NCI-H2227 treated with DMSO at 0.1 percent for 48 hours (cell line): ENCODE measurements around the gene WFDC5.
"Not testable (repeated sequence)": the region's sequence is repeated elsewhere in the genome, so short reads cannot be mapped to it uniquely, and the experiment has no call there.

Source experiments
- DNase-seq: peaks from one replicate; lab custom pipeline; 2025; lab: John Stamatoyannopoulos, UW

WFDC5 gene, protein sequence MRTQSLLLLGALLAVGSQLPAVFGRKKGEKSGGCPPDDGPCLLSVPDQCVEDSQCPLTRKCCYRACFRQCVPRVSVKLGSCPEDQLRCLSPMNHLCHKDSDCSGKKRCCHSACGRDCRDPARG

DNA sequence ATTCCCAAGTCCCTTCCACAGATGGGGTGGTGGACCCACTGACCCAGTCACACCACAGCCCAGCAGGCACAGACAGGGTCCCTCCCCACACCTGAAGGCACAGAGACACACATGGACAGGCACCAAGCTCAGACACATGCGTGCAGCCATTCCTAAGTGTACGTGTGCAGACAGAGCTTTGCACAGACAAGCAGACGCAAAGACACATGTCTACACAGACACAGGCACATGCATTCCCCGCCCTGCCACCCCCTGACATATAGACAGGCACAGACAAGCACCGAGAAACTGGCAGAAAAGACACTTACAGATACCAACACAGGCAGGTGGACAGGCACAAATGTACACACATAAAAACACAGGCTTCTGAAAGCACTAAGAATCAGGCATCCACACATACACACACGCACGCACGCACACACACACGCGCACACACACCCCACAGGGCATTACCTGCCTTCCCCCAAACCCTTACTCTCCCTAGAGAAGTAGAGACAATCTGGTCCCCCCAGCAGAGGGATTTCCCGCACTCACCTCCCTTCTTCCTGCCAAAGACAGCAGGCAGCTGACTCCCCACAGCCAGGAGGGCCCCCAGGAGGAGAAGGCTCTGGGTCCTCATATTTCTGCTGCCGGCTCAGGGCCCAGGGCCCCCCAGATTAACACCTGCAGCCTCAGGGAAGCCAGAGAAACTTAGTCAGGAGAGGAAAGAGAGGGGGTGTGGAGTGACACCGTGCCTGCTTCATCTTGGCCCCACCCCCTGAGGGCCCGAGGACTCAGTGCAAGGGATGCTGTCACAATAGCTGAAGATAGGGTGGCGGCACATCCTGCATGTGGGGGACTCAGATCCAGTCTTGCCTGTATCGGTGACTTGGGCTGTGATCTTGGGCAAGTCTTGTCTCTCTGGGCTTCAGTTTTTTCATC is at the start of gene WFDC5:
Gene WFDC5, minus strand, starts transcription at position 710 of the 921 bp plus-strand sequence. Its CDS starts 91 bp downstream, at position 619.
- DNase-seq: no peak

DNA sequence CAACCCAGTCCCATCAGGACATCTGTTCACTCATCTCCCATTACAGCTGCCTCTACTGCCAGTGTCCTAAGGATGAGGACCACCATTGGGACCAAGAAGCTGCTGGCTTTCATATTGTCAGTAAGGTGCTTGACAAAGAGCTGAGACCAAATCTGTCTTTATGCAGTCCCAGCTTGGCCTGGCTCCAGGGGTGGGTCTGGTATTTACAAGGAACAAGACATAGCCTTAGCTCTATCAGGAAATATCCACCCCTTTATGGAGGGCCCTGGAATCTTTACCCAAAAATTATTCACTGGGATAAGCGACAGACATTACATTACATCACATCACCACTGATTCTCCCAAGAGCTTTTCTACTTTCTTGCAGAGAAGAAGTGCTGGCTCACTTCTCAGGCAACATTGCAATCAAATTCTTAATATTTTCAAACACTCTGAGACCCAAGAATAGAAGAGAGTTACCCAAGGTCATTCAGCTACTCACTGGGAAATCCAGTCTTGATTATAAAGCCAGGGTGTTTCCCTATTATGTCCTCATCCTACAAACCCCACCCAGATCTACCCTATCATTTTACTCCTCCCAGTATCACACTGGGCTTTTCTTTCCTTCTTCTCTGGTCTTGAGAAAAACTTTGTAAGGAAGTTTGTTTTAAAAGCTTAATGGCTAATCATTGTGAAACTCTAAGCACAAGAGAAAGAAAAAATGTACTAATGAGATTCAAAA is 48.3 kb upstream of the WFDC5 start:
- no peak for DNase-seq

DNA sequence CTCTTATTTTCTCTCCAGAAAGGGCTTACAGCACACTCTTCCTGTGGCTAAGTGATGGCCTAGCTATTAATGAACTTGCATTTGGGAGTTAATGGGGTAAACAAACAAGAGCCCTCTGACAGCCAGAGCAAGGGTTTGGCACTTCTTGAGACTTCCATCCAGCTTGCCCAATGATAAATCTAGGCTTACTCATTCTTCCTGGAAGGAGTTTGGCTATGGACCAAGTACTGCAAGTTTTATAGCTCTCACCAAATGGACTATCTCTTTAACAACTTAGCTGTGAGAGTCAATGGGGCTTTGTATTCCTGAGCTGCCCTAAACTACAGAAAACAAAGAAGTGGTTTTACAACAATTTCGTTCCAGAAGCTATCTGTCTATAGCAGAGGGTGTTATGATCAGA is 43.0 kb upstream of the WFDC5 start:
- DNase-seq: no peak

DNA sequence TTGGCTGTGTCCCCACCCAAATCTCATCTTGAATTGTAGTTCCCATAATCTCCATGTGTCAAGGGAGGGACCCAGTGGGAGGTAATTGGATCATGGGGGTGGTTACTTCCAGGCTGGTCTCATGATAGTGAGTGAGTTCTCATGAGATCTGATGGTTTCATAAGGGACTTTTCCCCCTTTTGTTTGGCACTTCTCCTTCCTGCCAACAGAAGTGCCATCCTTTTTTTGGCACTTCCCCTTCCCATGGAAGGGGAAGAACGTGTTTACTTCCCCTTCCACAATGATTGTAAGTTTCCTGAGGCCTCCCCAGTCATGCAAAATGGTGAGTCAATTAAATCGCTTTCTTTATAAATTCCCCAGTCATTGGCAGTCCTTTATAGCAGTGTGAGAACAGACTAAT is 41.7 kb upstream of the WFDC5 start:
- DNase-seq: no peak

DNA sequence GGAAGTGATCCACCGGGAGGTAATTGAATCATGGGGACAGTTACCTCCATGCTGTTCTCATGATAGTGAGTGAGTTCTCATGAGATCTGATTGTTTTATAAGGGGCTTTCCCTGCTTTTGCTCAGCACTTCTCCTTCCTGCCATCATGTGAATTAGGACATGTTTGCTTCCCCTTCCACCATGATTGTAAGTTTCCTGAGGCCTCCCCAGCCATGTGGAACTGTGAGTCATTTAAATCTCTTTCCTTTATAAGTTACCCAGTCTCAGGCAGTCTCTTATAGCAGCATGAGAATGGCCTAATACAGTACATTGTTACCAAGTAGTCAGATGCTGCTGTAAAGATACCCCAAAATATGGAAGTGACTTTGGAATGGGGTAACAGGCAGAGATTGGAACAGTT is 39.8 kb upstream of the WFDC5 start:
- DNase-seq: not testable (repeated sequence)

DNA sequence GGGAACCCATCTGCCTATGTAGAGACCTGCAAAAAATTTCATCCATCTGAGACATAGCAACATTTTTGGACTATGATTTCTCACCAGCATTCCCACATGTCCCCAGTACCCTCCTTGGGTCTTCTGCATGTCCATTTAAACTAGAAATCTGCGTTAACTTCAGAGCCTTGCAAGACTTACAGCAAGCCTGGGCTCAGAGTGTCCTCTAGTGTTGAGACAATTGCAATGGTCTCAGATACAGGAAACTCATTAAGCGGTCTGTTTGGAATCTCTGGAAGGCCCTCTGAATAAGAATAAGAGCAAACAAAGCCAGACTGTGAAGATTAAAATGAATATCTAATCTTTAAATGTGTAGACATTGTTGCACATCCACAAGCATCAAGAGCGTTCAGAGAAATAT is 39.2 kb upstream of the WFDC5 start:
- no peak for DNase-seq

DNA sequence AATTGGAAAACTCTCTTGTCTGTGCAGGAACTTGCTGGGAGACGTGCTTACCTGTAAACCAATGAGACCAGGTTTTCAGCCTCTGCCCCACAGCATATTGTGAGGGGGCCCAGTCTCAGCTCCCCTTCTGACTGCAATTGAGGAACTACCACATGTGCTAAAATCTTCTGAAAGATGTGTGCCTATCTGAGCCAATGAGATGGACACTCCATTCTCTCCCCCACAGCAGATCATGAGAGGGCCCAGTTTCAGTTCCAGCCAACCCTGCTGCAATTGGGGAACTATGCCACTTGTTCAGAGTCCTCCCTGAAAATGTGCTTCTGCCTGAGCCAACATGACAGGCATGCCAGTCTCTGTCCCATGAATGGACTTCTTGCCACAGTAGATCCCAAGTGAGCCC is 38.8 kb upstream of the WFDC5 start:
- DNase-seq: no peak

DNA sequence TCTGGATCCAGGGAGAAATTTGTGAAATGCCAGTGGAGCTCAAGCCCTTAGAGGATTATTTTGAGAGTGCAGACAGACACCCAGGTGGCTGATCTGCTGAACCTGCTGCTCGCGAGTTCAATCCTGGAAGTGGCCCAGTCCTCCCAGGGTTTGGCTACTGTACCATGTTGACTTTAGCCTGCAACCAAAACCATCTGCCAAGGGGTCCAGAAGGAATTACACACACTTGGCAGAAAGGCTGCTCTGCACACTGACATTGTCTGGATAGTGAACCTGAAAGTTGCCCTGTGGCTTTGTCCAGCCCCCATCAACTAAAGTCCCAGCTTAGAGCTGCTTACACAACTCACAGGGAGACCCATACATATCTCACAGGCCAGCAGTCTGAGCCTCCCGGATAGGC is 38.2 kb upstream of the WFDC5 start:
- no peak for DNase-seq

DNA sequence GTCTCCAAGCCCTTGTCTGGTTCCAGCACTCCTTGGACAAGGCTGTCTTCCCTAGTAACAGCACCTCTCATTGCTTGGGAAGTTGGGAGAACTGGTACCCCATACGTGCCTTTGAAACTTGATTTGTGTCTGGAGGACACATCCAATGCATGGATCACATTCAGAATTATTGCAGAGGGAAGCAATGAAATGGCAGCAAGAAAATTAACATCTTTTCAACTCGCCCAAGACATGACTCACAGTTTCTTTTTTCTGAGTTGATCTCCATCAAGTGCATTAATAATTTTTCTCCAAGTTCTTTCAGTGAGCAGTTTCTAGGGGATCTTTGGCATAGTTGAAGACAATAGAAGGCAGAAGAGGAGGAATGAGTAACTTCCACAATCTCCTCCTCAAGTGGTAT is 37.4 kb upstream of the WFDC5 start:
- DNase-seq: no peak

DNA sequence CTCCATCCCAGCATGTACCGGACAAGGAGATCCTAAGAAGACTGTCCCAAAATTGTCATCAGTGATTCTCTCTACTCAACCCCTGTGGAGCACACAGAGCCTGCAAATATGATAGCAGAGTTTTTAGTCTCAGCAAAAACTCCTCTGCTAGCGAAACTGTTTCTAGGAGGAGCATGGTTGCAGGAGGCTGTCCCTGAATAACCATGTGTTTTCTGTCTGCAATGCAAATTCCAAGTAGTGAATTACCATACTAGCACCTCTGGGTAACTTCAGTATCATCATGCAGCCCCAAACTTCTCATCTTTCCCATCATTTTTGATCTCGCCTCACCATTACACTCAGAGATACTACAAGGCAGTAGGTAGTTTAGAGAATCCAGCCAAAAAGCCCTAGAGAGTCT is 34.1 kb upstream of the WFDC5 start:
- DNase-seq: no peak

DNA sequence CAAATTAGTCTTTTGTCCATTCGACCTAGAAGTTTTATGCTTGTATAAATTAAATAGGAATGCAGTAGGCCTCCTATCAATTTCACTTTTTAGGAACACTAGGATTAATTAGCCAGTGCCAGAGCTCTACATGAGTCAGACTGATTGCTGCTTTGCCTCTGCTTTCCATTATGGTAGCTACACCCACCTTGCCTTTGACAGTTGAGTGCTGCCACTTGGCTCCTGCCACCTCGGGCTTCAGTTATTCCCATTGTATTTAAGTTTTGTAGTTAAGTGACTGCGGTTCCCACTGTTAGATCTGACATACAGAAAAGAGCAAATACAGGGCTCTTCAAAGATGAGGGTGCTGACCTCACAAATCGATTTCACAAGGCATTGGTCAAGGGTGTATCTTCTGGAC is 25.9 kb upstream of the WFDC5 start:
- DNase-seq: no peak

DNA sequence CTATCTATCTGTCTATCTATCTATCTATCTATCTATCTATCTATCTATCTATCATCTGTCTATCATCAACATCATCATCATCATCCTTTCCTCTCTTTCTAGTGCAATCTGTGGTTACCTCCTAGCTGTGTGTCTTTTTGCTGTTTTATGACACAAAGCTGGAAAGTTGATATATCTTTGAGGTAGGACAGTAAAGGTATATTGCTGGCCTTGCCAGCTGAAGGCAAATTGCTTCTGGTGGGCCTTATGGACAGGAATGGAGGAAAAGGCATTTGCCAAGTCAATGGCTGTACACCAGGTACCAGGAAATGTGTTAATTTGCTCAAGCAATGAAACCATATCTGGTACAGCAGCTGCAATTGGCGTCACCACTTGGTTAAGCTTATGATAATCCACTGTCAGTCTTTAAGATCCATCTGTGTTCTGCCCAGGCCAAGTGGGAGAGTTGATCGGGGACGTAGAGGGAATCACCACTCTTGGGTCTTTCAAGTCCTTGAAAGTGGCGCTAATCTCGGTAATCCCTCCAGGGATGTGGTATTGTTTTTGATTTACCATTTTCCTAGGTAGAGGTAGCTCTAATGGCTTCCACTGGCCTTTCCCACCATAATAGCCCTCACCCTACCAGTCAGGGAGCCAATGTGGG is 24.9 kb upstream of the WFDC5 start:
- DNase-seq: not testable (repeated sequence)

DNA sequence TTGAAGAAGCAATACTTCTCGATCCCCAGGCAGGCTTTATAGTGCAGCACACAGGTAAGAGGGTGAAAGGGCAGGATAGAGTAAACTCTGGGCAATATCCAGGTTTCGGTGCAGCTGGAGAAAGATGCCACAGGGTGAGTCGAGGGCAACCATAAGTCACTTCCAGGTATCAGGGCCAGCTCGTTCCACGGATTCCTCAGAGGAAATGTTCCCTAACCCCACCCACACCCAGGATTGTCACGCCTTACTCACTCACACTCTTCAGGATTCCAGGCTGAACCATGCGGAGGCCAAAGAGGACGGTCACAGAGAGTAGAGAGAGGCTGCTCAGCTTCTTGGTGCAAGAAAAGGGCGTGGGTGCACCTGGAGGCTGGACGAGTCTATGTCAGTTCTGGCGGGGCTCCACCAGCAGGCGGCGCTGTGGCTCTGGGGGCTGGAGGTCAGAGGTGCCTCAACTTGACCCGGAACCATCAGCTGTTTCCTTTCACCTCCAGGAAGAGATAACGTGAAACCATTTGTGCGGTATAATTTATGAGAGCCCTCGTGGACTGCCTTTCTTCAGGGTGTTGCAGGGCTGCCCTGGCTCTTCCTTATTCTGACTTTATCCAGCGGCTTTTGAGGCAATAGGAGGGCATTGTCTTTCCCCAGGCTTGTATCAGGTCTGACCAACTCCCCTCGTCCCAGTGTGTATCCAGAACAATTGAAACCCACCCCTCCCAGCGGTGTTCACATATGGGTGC is 23.8 kb upstream of the WFDC5 start:
- no peak for DNase-seq

DNA sequence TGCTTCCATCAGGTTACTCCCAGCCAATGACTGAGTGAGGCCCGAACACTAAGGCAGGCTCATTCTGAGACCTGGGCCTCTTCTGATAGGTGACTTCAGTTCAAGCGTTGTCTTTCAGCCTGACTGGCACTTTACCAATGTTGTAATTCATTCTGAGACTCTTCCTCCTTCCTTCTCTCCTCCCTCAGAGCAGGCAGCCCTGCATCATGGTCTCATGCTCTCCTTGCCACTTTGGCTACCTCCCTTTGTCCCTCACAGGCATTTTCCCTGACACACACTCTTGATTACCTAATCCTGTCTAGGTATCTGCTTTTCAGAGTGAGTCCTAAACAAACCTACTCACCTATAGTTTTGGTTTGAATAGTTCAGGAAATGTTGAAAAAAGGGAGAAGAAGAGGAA is 21.9 kb upstream of the WFDC5 start:
- DNase-seq: no peak

DNA sequence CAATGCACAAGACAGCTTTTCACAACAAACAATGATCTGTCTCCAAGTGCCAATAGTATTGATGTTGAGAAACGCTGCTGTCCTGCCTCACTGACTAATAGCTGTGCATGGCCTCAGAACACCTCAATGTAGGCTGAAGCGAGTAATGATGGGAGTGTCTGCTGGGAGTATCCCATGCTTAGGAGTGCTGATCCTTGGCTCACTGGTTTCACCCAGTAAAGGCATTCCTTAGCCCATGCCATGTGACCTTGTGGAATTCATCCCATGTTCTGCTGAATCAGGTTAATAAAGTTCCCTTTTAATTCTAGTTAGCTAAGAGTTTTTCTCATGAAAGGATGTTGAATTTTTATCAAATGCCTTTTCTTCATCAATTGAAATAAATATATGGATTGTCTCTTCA is 13.1 kb upstream of the WFDC5 start:
- DNase-seq: no peak

DNA sequence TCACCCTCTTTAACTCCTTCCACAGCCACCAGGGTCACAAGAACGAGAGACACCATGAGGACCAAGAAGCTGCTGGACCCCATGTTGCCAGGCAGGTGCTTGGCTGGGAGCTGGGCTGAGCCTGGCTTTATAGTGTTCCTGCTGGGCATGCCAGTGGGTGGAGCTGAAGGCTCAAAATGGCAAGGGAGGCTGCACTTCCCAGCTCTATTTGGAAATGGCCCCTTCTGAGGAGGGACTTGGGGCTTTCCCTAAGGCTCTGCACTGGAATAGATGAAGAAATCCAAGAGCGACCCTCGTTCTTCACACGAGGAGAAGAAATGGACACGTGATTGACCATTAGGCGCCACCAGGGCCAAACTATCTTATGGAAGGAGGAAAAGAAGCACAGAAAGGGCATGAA is 9.4 kb upstream of the WFDC5 start, which contains the start of gene WFDC12:
Gene WFDC12, minus strand, starts transcription at position 101 of the 400 bp plus-strand sequence. Its CDS starts 18 bp downstream, at position 83.
- no peak for DNase-seq

DNA sequence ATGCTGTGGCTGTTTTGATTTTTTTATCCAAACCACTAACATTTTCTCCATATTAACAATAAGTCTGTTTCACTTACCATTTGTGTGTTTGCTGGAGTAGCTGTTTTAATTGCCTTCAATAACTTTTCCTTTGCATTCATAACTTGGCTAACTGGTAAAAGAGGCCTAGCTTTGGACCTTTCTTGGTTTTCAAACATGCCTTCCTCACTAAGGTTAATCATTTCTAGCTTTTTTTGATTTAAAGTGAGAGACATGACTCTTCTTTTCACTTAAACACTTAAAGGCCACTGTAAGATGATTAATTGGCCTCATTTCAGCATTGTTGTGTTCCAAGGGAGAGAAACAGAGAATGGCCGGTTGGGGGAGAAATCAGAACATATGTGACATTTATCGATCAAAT is 6.4 kb upstream of the WFDC5 start:
- no peak for DNase-seq

DNA sequence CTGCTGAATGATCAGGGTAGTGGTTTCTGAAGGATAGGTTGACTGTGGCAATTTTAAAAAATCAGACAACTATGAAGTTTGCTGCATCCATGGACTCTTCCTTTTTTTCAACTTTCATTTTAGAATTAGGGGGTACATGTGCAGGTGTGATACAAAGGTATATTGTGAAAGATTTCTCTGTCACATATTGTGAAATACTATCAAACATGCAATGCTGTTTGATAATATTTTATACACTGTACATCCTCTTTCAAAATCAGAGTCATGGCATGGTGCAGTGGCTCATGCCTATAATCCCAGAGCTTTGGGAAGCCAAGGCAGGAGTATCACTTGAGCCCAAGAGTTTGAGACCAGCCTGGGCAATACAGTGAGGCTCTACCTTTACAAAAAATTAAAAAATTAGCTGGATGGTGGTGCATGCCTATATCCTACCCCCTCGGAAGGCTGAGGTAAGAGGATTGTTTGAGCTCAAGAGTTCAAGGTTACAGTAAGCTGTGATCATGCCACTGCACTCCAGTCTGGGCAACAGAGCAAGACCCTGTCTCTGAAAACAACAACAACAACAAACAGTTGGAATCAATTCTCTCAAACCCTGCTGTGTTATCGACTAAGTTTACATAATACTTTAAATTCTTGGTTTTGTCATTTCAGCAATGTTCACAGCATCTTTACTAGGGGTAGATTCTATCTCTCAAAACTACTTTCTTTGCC is 4.7 kb upstream of the WFDC5 start:
- no peak for DNase-seq

DNA sequence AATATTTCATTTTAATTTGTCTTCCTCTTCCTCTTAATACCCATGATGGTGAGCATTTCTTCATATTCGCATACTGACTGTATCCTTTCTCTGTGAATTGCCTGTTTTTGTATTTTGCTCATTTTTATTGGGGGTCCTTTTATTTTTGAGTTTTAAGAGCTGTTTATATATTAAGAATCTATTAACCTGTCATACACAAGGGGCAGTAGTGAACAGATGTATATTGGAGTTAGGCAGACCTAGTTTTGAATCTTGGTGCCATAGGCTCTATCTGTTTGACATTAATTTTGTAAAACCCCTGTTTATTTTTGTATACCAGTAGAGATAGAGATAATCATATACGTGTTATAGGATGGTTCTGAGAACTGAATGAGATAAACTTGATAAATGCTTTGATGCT is 3.1 kb upstream of the WFDC5 start:
- DNase-seq: no peak

DNA sequence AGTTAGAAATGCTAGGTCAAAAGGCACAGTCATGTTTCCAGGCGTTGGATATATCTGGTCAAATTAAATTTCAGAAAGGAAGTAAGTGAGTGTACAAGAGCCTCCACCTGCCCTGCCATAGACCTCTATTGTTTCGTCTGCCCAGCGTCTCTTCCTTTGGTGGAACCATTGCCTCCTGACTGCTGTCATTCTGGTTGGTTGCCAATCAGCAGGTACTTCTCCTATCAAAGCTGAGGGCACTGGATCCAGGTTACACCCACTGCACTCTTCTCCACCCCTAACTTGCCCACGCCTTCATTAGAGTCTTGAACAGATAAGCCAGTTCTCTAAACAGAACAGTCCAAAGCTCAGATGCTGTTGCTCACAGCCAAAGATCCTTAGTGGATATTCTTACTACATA is 2.6 kb upstream of the WFDC5 start:
- DNase-seq: no peak

DNA sequence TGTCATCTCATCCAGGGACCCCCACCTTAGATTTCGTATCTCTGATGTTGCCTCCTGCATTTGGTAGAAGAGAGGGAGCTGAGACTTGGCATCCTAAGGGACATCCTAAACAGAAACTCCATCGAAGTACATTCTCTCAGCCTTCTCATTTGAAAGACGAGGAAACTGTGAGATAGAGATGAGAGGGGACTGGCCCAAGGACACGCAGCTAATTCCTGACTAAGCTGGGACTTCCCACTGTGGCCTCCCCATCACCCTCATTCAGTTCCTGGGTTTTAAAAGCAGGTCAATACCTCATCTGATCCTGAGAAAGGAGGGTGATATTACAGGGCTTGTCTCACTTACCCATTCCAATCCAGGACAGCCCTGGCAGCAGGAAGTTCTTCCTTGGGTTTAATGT is 855 bp upstream of the WFDC5 start:
- DNase-seq: no peak
